Hepatocyte (in vitro differentiated cells): ENCODE measurements around the gene ELL. TPM values are rescaled to one million over a fixed set of nuclear protein-coding genes. Genes with fewer than 3 reads are reported as not detected.

Source experiments
- DNase-seq: peaks from one replicate; pipeline ENCODE4 v3.0.0-alpha.2; 2016; ENCODE audit warnings: low spot score
- H2AFZ ChIP-seq: fragments of 200-600 bp; sonication (generic); 2 replicates; pipeline ENCODE4 v1.6.0; 2016; ENCODE audit warnings: antibody characterized with exemption, mild to moderate bottlenecking
- H3K27ac ChIP-seq: fragments of 200-600 bp; sonication (generic); 2 replicates; pipeline ENCODE4 v1.5.1; 2016; ENCODE audit warnings: mild to moderate bottlenecking
- H3K27me3 ChIP-seq: fragments of 200-600 bp; sonication (generic); 2 replicates; pipeline ENCODE4 v1.6.1; 2016
- H3K36me3 ChIP-seq: fragments of 200-600 bp; sonication (generic); replicated peaks from 2 replicates; pipeline ENCODE4 v1.5.1; 2016; ENCODE audit warnings: low read depth; ENCODE audit not compliant: insufficient read depth
- H3K4me1 ChIP-seq: fragments of 200-600 bp; sonication (generic); 2 replicates; pipeline ENCODE4 v1.5.1; 2016; ENCODE audit warnings: mild to moderate bottlenecking, moderate library complexity; ENCODE audit not compliant: insufficient read depth
- H3K4me2 ChIP-seq: fragments of 200-600 bp; sonication (generic); 2 replicates; pipeline ENCODE4 v1.6.0; 2016
- H3K4me3 ChIP-seq: fragments of 200-600 bp; sonication (generic); 2 replicates; pipeline ENCODE4 v1.5.1; 2016; ENCODE audit warnings: mild to moderate bottlenecking
- H3K79me2 ChIP-seq: fragments of 200-600 bp; sonication (generic); 2 replicates; pipeline ENCODE4 v1.6.0; 2017; ENCODE audit warnings: mild to moderate bottlenecking
- H3K9me2 ChIP-seq: fragments of 200-600 bp; sonication (generic); replicated peaks from 2 replicates; pipeline ENCODE4 v1.6.0; 2017; ENCODE audit warnings: mild to moderate bottlenecking; ENCODE audit not compliant: insufficient read depth
- H3K9me3 ChIP-seq: fragments of 200-600 bp; sonication (generic); 2 replicates; pipeline ENCODE4 v1.5.1; 2016; ENCODE audit warnings: low read depth, mild to moderate bottlenecking
- H4K20me1 ChIP-seq: fragments of 200-600 bp; sonication (generic); 2 replicates; pipeline ENCODE4 v1.6.0; 2016; ENCODE audit warnings: mild to moderate bottlenecking; ENCODE audit not compliant: insufficient read depth, poor library complexity, severe bottlenecking
- EZH2 ChIP-seq: fragments of 200-600 bp; sonication (generic); IDR thresholded peaks from 2 replicates; pipeline ENCODE4 v1.6.1; 2016; ENCODE audit warnings: antibody characterized with exemption, mild to moderate bottlenecking, borderline replicate concordance
- EZH2phosphoT487 ChIP-seq: fragments of 200-600 bp; sonication (generic); IDR thresholded peaks from one replicate; pipeline ENCODE4 v1.6.1; 2018; ENCODE audit warnings: antibody characterized with exemption, mild to moderate bottlenecking, low read depth, moderate library complexity; ENCODE audit not compliant: unreplicated experiment, severe bottlenecking
- WGBS: methylation state at CpG from one replicate; pipeline ENCODE4 v1.1.6; 2016; ENCODE audit warnings: low lambda C conversion rate; ENCODE audit errors: missing lambda C conversion rate; 5-methylcytosine and 5-hydroxymethylcytosine counted together
- polyA plus RNA-seq: library from polyadenylated mRNA; unstranded; fragments of >200 nt; fragmentation: Nextera tagmentation; extraction: Ambion mirVana; gene quantifications from 2 replicates; pipeline ENCODE4 v1.2.1, GENCODE V29; 2016
- total RNA-seq: library from RNA; depleted of rRNA; stranded (reverse); fragments of >200 nt; gene quantifications from 2 replicates; pipeline ENCODE4 v1.2.3, GENCODE V29; 2014
- TF ChIP-seq, protein P1 (sequence below): fragments of 200-600 bp; sonication (generic); IDR thresholded peaks from 2 replicates; pipeline ENCODE4 v1.5.1; 2016; ENCODE audit warnings: antibody characterized with exemption, mild to moderate bottlenecking; ENCODE audit not compliant: poor library complexity

ELL gene
- total and polyA plus RNA-seq, 2 experiments from 2014 or later, result 11.0 to 15.0 TPM

DNA sequence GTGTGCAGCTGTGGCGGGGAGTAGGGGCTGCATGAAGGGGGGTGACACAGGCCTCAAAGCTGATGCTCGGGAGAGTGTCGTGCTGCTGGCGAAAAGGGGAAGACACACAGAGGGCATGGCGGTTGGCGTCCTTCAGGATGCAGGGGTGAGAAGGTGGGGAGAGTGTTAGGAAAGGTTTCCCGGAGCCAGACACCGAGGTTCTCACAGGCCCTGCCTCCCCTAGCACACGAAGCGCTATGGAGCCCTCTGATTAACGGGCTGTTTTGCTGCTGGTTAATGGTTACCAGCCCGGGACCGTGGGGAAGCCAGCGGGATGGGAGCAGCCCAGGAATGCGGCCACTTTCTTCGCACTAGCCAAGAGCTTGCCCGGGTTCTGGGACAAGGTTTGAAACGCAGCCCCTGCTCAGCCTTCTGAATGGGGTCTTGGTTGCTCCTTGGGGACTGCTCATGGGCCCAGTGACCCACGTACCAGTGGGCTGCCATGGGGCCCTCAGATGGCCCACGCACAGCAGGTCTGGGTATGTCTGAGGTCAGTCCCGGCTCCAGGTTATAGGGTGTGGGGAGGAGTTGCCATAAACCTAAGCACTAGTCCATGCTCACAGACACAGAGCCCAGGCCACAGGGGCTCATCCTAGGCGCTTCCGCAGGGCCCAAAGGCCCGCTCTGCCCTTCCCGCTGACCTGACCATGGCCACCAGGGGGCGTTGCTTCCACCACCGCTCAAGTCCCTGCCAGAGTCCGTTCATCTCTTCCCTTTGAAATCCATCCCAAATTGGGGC, 52.6 kb downstream of the ELL start:
- peaks cover 38% of the 10 kb centered on the region for H3K79me2 ChIP-seq
- H3K9me2 ChIP-seq, result no peaks in the 10 kb centered on the region
- H3K36me3 ChIP-seq, result no peaks in the 10 kb centered on the region
- peak; percentile 79 for DNase-seq
- H3K4me3 ChIP-seq, result no peak overlapping the region
- peak overlapping the region; percentile 72 for H3K4me2 ChIP-seq
- H3K27me3 ChIP-seq, result no peaks in the 10 kb centered on the region
- peak overlapping the region; percentile 75 for H3K27ac ChIP-seq
- no peak for TF ChIP-seq EZH2
- TF ChIP-seq EZH2phosphoT487, result no peak
- TF ChIP-seq, protein P1, sequence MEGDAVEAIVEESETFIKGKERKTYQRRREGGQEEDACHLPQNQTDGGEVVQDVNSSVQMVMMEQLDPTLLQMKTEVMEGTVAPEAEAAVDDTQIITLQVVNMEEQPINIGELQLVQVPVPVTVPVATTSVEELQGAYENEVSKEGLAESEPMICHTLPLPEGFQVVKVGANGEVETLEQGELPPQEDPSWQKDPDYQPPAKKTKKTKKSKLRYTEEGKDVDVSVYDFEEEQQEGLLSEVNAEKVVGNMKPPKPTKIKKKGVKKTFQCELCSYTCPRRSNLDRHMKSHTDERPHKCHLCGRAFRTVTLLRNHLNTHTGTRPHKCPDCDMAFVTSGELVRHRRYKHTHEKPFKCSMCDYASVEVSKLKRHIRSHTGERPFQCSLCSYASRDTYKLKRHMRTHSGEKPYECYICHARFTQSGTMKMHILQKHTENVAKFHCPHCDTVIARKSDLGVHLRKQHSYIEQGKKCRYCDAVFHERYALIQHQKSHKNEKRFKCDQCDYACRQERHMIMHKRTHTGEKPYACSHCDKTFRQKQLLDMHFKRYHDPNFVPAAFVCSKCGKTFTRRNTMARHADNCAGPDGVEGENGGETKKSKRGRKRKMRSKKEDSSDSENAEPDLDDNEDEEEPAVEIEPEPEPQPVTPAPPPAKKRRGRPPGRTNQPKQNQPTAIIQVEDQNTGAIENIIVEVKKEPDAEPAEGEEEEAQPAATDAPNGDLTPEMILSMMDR, result peak; percentile 73
- no peak overlapping the region for H2AFZ ChIP-seq
- 49% methylated on average over 27 of the region's 28 CpGs for WGBS
- peaks cover 22% of the 10 kb centered on the region for H3K4me1 ChIP-seq
- H4K20me1 ChIP-seq, result peaks cover 25% of the 10 kb centered on the region
- no peaks in the 10 kb centered on the region for H3K9me3 ChIP-seq

DNA sequence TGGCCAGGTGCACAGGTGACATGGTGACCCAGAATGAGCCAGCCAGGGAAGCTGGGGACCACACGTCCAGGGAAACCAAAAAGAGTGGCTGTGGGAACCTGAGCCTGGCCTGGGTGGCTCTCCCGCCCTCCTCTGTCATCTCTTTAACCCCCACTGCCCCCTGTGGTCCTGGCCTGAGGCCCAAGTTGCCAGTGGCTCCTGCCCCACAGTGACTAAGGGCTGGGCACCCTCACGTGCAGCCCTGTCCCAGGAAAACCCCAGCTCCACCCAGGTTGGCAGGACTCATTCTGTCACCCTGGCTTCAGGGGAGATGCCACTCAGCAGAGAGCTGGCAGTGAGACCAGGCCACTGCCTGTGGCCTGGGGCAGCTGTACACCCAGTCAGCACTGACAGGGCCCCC, 53.4 kb downstream of the ELL start:
- DNase-seq, result no peak
- H3K4me1 ChIP-seq, result peaks cover 22% of the 10 kb centered on the region
- no peak overlapping the region for H3K4me3 ChIP-seq
- no peaks in the 10 kb centered on the region for H3K27me3 ChIP-seq
- H3K79me2 ChIP-seq, result peaks cover 31% of the 10 kb centered on the region
- H3K9me2 ChIP-seq, result no peaks in the 10 kb centered on the region
- no peak overlapping the region for H3K27ac ChIP-seq
- H4K20me1 ChIP-seq, result peaks cover 27% of the 10 kb centered on the region
- peak overlapping the region; percentile 72 for H3K4me2 ChIP-seq
- TF ChIP-seq EZH2phosphoT487, result no peak
- TF ChIP-seq, protein P1, result no peak
- no peak for TF ChIP-seq EZH2
- H2AFZ ChIP-seq, result no peak overlapping the region
- 96% methylated on average over 3 of the region's 3 CpGs for WGBS
- H3K36me3 ChIP-seq, result no peaks in the 10 kb centered on the region
- no peaks in the 10 kb centered on the region for H3K9me3 ChIP-seq

DNA sequence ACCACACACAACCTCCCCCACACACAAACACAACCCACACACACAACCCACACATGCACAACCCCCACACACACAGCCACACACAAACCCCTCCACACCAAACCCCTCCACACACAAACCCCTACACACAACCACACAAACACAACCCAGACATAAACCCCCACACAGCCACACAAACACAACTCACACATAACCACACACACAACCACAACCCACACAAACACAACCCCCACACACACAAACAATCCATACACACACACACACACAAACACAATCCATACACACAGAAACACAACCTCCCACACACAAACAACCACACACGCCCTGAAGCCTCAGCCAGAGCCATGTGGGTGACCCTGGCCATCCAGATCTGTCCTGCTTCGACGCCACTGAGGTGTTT, 53.9 kb downstream of the ELL start:
- no peak for DNase-seq
- peaks cover 22% of the 10 kb centered on the region for H3K4me1 ChIP-seq
- TF ChIP-seq, protein P1, result no peak
- no peak for TF ChIP-seq EZH2phosphoT487
- TF ChIP-seq EZH2, result no peak
- H3K4me2 ChIP-seq, result no peak overlapping the region
- no peak overlapping the region for H2AFZ ChIP-seq
- no peak overlapping the region for H3K4me3 ChIP-seq
- no peaks in the 10 kb centered on the region for H3K9me3 ChIP-seq
- H3K79me2 ChIP-seq, result peaks cover 25% of the 10 kb centered on the region
- peaks cover 24% of the 10 kb centered on the region for H4K20me1 ChIP-seq
- H3K27me3 ChIP-seq, result no peaks in the 10 kb centered on the region
- H3K27ac ChIP-seq, result no peak overlapping the region
- 97% methylated on average over 3 of the region's 3 CpGs for WGBS
- no peaks in the 10 kb centered on the region for H3K36me3 ChIP-seq
- no peaks in the 10 kb centered on the region for H3K9me2 ChIP-seq
